ENCODE results near the gene ZDHHC22. TPM values are rescaled to one million over a fixed set of nuclear protein-coding genes. Genes with fewer than 3 reads are reported as not detected.
"Not testable (repeated sequence)": the region's sequence is repeated elsewhere in the genome, so short reads cannot be mapped to it uniquely, and the experiment has no call there.

The ZDHHC22 gene, protein sequence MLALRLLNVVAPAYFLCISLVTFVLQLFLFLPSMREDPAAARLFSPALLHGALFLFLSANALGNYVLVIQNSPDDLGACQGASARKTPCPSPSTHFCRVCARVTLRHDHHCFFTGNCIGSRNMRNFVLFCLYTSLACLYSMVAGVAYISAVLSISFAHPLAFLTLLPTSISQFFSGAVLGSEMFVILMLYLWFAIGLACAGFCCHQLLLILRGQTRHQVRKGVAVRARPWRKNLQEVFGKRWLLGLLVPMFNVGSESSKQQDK
- not detected for total RNA-seq

DNA sequence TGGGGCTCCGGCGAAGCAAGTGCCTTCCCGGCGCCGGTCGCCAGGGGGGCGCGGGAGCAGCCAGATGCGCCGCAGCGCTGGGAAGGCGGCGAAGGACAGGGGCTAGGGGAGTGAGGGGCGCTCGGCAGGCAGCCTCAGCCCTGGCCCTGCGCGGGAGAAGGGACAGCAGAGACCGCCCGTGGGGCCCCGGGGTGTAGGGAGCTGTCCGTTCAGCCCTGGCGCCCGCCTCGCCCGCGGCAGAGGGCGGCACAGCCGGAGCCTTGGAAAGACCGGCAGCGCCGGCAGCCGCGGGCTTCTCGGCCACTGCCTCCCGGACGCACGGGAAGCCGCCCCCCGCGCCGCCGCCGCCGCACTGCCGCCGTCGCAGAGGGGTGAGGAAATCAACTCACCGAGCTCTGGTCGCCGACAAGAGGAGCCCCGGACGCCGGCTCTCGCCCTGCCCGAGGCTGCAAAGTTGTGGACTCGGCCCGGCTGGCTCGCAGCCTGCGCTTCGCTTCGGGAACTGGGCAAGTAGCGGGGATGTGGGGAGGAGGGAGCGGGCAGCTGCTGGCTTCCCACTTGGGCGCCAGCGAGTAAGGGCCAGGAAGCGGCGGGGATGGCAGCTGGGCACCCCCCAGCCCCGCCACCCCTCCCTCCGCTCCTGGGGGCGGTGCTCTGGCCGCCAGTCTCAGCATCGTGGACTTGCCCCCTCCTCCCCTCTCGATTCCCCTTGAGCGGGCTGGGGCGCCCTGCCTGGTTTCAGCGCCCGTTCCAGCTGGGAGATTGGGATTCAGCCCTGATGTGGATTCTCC, at the start of gene ZDHHC22:
ZDHHC22 (minus strand) TSS at position 578 of the 791 bp plus-strand sequence. CDS start 2,053 bp downstream, outside the sequence.
- ChIA-PET CTCF (interaction anchor here (1.0 to 3.1 kb wide), 7 partner anchors 8 to 174 kb away, joined by 3 to 12 read pairs (median 4); no protein-coding TSS in a partner anchor), POLR2A (no interaction called here)

DNA sequence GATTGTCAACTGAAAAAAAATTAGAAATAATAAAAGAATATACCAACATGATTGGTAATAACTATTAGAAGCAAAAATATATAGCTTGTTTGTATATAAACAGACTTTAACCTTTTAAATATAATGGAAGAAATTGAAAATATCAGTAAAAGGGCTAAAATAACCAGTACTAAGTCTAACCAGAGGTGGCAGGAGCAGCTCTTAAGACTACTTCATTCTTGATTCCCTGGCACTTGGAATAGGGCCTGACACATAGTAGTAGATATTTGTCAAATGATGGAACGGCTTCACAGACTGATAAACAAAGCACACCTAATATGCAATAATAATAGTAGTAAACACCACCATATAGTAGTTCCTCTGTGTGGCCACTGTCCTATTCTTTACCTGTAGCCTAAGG, 49.4 kb upstream of the ZDHHC22 start:
- ChIA-PET CTCF (no interaction called here), POLR2A (no interaction called here)

DNA sequence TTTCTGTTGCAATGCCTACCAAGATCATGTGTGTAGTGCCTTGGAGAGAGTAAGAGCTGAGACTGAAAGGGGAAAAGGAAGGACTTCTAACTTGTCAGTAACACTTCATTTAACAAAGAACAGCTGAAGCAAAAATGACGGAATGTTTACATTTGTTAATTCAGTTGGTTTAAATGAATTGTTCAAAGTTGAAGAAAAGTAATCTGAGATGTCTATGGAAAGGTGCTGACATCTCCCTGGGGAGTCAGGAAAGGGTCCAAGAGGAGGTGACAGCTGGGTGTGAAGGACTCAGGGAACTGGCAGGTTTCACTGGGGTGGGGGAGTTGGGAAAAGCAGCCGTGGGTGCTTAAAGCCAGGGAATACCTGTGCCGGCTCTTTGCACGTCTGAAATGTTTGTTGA, 47.9 kb upstream of the ZDHHC22 start:
- POLR2A ChIA-PET: no interaction called here
- CTCF ChIA-PET: no interaction called here

DNA sequence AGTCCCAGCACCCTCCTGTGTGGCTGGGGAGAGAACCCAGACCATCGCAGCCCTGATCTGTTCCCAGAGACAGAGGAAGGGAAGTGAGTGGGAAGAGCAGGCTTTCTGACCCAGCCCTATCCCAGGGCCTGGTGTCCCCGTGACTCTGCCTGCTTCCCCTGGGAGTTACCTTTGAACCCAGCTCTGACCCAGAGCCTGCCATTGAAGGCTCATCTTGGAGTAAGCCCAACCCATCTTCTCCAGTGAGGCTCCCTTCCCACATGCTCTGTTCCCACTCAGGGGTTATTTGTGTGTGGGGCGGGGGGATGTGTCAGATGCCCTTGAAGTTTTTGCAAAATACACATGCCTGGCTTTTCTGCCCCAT, 46.0 kb upstream of the ZDHHC22 start:
- POLR2A ChIA-PET: no interaction called here
- CTCF ChIA-PET: no interaction called here

DNA sequence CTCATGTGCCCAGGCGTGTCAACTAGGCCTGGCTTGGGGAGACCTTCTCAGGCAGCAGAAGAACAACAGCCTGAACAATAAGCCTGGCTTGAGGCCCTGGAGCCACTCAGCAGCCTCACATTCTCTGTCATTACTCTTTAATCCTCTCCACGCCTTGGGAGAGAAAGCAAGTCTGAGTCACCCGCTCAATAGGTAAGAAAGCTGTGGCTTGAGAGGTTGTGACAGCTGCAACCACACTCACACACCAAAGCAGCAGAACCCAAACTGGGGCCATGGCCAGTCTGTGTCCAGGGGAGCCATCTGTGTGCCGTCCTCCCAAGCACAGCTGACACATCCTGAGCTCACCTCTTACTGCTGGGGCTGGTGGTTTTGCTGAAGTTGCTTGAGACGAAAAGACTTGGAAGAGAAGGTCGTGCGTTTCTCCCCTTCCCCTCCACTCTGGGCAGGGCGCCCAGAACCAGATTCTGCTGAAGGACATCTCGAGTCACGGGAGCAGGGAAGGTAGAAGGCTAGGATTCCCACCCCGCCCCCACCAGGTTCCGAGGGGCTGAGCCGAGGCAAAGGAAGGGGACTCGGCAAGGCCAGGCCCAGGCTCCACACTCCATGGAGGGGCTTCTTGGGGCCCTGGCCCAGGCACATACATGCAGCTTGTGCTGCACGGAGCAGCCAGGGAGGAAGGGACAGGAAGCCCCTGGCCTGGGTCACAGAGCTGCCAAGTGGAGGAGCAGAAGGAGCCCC, 45.5 kb upstream of the ZDHHC22 start:
- ChIA-PET POLR2A (no interaction called here), CTCF (interaction anchor here (1.0 kb wide), 1 partner anchor 315 kb away, joined by 5 read pairs; no protein-coding TSS in a partner anchor)

DNA sequence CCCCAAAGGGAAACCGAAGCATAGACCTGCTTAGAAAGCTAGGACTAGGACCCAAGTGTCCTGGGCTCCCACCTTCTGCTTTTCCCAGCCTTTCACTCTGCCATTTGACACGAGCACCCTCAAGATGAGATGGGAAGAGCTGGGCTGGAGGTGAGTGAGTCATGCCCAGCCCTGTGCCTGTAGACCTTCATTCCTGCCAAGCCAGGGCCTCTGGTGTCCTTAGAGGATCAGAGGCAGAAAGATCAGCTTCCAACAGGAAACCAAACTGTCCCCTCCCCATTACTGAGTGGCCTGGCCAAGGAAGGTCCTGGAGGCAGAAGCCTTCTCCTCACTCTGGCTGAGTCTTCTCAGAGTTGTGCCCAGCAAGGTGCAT, 43.5 kb upstream of the ZDHHC22 start:
- ChIA-PET POLR2A (interaction anchor here (0.5 kb wide), 1 partner anchor 165 kb away, joined by 3 read pairs; no protein-coding TSS in a partner anchor), CTCF (no interaction called here)

DNA sequence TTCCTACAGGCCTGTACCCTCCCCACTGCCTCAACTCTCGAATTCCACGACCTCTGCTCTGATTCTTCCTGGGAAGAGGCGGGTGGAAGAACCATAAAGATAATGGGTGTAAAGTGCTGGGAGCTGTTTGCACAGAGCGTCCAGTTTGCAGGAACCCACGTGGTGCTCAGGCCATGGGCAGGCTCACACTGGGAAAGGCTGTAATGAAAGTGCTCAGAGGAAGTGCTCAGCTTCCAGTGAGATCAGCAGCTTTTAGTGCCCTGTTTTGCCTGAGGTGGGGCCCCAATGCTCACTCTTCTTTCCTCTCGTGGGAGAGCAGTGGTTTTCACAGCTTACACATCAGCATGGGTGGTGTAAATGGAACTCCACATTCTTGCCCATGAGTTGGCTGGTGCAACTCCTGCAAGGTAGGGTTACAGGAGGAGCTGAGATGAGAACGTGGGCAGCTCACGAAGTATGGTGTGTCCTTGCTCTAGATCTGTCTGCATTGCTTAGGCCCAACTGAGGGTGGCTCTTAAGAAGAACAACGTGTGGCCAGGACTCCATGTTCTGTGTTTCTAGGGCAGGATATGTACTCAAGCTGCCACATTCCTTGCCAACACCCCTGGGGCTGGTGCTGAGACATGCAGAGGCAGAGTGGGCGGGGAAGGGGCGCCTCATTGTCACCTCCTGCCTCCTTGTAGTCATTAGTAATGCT, 43.0 kb upstream of the ZDHHC22 start:
- ChIA-PET POLR2A (no interaction called here), CTCF (no interaction called here)

DNA sequence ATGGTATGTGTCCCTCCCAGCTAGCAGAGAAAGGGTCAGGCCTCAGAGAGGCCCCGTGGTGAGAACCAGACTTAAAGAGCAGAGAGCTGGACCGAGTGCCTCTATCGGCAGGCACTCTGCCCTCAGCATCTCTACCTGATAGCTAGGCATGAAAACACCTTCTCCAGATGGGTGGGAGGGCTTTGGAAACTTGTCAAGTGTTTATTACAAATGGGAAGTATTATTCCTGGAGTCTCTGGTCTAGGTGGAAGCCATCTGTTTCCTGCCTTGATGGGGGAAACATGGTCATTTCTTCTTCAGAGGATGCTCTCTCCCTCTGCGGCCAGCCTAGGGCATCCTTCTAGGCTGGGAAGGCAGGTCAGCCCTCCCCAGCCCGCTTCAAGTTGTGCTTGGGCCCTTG, 42.3 kb upstream of the ZDHHC22 start:
- ChIA-PET POLR2A (no interaction called here), CTCF (no interaction called here)

DNA sequence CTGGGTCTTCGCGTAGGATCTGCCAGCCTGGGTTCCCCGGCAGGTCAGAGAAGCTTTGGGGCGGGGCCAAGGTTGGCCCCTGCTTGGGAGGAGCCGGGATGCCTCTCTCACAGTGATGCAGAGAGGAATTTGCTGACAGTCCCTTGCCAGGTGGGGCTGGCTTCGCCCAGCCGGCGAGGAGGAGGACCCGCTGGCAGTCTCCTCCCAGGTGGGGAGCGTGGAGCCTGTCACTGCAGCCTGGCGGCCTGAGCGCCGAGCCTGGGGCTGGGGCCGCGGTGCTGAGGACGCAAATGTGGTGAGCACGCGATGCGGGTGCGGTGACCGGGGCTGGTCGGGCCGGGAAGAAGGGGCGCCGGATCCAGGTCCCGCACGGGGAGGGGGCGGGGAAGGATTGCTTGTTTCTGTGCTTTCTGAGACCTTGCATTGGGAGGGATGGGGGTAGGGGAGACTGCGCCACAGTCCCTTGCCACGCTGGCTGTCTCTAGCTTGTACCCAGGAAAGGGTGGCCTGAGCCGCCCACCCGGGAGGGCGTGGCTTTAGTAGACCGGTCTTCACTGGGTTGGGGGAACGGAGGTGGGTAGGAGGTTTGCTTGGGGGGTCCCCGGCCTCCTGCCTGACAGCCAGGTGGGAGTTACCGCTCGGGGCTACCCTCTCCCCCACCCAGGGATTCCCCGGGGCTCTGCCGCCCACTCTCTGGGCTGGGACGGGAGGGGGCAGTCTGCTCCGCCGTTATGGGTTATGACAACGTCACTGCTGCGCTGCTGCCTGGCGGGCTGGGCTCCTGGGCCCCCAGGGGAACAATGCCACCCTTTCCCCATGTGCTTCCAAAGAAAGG, 40.2 kb upstream of the ZDHHC22 start, which contains the start of gene TMEM63C:
TMEM63C (plus strand) TSS at position 196 of the 835 bp plus-strand sequence. CDS start 37,016 bp downstream, outside the sequence.
- ChIA-PET CTCF (no interaction called here), POLR2A (interaction anchor here (0.8 kb wide), 1 partner anchor 9 kb away, joined by 3 read pairs; no protein-coding TSS in a partner anchor)

DNA sequence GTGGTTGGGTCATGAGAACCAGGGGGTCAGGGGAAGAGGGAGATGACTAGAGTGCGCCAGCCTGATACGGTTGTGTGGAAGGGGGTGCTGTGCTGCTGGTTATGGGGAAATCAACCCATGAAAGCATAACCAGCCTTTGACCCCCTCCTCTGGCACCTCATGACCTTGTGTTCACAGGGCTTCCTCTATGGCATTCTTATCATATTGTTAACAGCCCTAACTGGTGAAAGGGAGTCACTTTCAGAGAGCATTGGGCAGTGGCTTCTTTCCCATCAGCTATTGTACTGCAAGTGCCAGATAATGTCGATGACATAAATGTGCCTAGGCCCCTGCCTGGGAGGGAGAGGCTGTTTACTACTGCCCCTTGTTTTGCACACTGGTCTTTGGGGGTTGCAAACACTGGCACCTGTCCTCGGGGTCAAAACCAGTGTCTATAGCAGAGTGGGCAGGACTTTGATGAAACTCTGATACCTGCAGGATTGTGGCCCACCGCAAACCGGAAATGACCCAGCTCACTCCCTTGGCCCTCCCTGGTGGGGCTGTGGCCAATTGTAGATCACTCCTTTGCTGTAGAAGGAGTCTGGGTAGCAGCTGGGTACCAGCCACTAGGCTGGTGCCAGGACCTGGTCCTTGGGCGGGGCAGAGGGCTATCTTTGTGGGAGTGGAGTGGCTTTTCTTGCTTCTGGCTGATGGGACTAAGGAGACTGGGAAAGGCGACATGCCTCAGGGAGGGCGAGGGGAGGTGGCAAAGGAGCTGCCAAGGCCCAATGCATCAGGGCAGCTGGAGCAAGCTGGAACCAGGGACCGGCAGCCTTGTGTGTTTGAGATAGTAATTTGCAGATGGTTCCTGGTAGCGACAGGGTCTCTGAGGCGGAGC, 39.4 kb upstream of the ZDHHC22 start:
- POLR2A ChIA-PET: interaction anchor here (0.8 kb wide), 1 partner anchor 8 kb away, joined by 3 read pairs; no protein-coding TSS in a partner anchor
- CTCF ChIA-PET: no interaction called here

DNA sequence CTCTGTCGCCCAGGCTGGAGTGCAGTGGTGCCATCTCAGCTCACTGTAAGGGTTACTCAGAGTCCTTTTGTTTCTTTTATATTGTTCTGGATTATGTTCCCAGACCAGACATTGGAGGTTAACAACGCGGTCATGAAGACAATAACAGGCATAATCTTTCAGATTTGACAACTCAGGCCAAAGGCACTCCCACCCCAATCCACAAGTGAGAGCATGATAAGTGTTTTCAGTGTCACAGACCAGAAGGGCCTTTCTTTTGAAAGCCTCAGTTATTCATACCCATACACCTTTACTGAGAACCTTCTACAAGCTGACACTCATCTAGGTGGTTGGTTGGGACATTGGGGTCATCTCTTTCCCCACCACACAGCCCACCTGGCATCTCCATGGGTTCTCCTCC, 37.1 kb upstream of the ZDHHC22 start:
- ChIA-PET CTCF (no interaction called here), POLR2A (no interaction called here)

DNA sequence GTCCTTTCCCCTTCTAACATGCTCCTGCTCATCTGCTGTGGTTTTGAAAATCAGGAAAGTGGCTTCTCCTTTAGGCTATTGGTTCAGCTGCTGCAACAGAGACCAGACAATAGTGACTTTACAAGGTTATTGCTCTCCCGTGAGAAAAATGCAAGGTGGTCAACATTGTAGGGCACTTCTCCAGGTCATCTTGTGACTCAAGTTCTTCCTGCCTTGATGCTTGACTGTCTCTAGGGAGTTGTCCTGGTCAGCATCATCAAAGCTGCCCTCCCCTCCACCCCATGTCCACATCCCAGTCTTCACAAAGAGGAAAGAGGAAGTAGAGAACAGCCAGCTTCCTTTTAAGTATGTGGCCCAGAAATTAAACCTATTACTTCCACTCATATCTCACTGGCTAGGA, 36.1 kb upstream of the ZDHHC22 start:
- CTCF ChIA-PET: no interaction called here
- POLR2A ChIA-PET: no interaction called here

DNA sequence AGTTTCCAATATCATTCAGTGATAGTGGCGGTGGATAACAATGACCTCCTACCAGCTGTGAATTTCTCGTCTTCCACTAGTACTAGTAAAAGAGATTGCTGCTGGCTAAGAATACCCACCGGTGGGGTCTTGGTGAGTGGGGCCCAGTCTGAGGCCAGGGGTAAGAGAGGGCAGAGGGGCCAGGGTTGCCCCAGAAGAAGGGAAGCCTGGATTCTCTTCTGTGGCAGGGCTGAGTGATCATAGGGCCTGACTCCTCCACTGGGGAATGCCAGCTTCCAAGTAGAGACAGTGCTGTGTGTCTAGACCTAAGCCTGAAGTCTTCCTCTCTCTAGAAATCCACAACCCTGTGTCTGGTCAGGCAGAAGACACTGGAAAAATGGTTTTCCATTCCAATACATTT, 34.3 kb upstream of the ZDHHC22 start:
- ChIA-PET CTCF (no interaction called here), POLR2A (interaction anchor here (0.7 kb wide), 1 partner anchor 27 kb away, joined by 13 read pairs; no protein-coding TSS in a partner anchor)

DNA sequence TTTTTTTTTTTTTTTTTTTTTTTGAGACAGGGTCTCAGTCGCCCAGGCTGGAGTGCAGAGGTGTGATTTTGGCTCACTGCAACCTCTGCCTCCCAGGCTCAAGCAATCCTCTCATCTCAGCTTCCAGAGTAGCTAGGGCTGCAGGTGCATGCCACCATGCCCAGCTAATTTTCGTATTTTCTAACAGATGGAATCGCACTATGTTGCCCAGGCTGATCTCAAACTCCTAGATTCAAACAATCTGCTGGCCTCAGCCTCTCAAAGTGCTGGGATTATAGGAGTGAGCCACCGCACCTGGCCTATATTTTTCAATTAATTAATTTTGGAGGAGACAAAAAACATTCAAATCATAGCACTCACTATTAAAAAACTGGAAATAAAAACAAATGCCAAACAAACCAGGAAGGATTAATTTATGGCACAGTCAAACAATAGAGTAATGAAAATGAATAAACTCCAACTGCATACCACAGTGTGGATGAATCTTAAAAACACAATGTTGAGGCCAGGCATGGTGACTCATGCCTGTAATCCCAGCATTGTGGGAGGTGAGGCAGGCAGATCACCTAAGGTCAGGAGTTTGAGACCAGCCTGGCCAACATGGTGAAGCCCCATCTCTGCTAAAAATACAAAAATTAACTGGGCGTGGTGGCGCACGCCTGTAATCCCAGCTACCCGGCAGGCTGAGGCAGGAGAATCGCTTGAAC, 32.5 kb upstream of the ZDHHC22 start:
- CTCF ChIA-PET, POLR2A ChIA-PET: not testable (repeated sequence)

DNA sequence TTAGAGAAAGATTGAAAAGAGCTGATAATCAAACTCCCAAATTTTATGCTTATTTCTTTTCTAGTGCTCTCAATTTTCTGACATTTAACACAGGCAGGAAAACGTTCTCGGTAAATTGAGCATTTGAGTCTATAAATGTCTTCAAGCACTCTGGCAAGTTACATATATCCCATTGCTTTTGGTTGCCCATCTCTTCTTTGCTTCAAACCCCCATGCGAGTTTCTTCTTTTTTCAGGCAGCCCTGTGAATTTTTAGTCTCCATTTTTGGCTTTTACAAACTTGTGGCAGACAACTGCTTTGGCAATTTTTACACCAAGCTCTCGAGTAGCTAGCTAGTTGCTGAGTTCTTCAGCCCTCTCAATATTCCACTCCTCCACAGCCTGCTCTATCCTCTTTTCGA, 31.3 kb upstream of the ZDHHC22 start:
- CTCF ChIA-PET: no interaction called here

DNA sequence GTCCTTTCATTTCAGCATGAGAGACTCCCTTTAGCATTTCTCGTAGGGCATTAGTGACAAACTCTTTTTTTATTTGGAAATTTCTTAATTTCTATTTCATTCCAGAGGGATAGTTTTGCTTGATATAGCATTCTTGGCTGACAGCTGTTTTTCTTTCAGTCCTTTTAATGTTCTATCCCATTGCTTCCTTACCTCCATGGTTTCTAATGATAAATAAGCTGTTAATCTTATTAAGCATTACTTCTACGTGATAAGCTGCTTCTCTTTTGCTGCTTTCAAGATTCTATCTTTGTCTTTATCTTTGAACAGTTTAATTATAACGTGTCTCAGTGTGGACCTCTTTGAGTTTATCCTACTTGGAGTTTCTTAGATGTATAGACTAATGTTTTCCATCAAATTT, 28.5 kb upstream of the ZDHHC22 start:
- ChIA-PET CTCF (no interaction called here), POLR2A (no interaction called here)

More for the DNA sequence above, 31.3 kb upstream of the ZDHHC22 start:
- POLR2A ChIA-PET: interaction anchor here (0.9 kb wide), 1 partner anchor 8 kb away, joined by 3 read pairs; the partner anchor contains the start of gene TMEM63C

DNA sequence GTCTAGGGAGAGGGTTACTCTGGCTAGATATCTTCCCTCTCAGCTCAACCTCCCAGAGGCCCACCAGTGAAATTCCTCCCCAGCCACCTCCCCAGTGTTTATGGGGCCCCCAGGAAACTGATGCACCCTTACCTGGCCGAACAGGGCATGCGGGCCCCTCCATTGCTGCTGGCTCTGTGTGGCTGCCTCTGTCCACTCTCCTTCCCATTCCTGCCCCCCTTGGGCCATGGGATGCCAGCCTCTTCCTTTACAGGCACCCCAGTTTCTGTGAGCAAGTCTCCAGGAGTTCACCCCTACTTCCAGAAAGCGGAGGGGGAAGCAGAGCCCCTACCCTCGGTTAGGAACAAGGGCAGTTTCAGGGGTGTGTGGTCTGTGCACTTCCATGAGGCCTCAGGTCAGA, 19.4 kb upstream of the ZDHHC22 start:
- CTCF ChIA-PET: interaction anchor here (1.2 kb wide), 1 partner anchor 12 kb away, joined by 3 read pairs; no protein-coding TSS in a partner anchor
- POLR2A ChIA-PET: no interaction called here
